Measurements from ENCODE around the gene PRDM1.

GRCh38 chr6:106100755-106101154, 14.6 kb downstream of the PRDM1 start:
- TF ChIP-seq ZNF70 (CRISPR knock-in tag; IDR thresholded peaks at IDR 0.05) (no peak), RARB (CRISPR knock-in tag; IDR thresholded peaks at IDR 0.05) (no peak), CSDC2 (CRISPR knock-in tag; IDR thresholded peaks at IDR 0.05) (no peak), ARNTL (CRISPR knock-in tag; IDR thresholded peaks at IDR 0.05; ENCODE audit: borderline replicate concordance, low read depth) (no peak), TCF4 (CRISPR knock-in tag; IDR thresholded peaks at IDR 0.05; ENCODE audit: borderline replicate concordance) (no peak), ZFP3 (CRISPR knock-in tag; IDR thresholded peaks at IDR 0.05) (no peak)
- TF ChIP-seq, protein P1, sequence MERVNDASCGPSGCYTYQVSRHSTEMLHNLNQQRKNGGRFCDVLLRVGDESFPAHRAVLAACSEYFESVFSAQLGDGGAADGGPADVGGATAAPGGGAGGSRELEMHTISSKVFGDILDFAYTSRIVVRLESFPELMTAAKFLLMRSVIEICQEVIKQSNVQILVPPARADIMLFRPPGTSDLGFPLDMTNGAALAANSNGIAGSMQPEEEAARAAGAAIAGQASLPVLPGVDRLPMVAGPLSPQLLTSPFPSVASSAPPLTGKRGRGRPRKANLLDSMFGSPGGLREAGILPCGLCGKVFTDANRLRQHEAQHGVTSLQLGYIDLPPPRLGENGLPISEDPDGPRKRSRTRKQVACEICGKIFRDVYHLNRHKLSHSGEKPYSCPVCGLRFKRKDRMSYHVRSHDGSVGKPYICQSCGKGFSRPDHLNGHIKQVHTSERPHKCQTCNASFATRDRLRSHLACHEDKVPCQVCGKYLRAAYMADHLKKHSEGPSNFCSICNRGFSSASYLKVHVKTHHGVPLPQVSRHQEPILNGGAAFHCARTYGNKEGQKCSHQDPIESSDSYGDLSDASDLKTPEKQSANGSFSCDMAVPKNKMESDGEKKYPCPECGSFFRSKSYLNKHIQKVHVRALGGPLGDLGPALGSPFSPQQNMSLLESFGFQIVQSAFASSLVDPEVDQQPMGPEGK (CRISPR knock-in tag; IDR thresholded peaks at IDR 0.05; ENCODE audit: borderline replicate concordance), result no peak
